HUES48 (cell line): ENCODE measurements around the gene PMPCA.
"Not testable (repeated sequence)": the region's sequence is repeated elsewhere in the genome, so short reads cannot be mapped to it uniquely, and the experiment has no call there.

ENCODE experiments used
- H3K27ac ChIP-seq: one replicate; pipeline ENCODE4 v1.7.0; 2013; ENCODE audit warnings: low read depth, low read length, inconsistent platforms
- H3K27me3 ChIP-seq: 2 replicates; pipeline ENCODE4 v1.6.1; 2013; ENCODE audit warnings: mild to moderate bottlenecking, low read length; ENCODE audit not compliant: control insufficient read depth, insufficient read depth
- H3K36me3 ChIP-seq: 2 replicates; pipeline ENCODE4 v1.6.1; 2013; ENCODE audit warnings: low read length; ENCODE audit not compliant: control insufficient read depth, insufficient read depth
- H3K4me1 ChIP-seq: 2 replicates; pipeline ENCODE4 v1.6.1; 2013; ENCODE audit warnings: mild to moderate bottlenecking, low read length; ENCODE audit not compliant: control insufficient read depth, insufficient read depth
- H3K4me3 ChIP-seq: 2 replicates; pipeline ENCODE4 v1.5.1; 2013; ENCODE audit warnings: mild to moderate bottlenecking, low read depth, low read length
- H3K9ac ChIP-seq: 2 replicates; pipeline ENCODE4 v1.6.1; 2013; ENCODE audit warnings: mild to moderate bottlenecking, low read depth, low read length, moderate library complexity
- H3K9me3 ChIP-seq: 2 replicates; pipeline ENCODE4 v1.6.1; 2013; ENCODE audit warnings: low read length; ENCODE audit not compliant: control insufficient read depth, insufficient read depth

The PMPCA gene

DNA sequence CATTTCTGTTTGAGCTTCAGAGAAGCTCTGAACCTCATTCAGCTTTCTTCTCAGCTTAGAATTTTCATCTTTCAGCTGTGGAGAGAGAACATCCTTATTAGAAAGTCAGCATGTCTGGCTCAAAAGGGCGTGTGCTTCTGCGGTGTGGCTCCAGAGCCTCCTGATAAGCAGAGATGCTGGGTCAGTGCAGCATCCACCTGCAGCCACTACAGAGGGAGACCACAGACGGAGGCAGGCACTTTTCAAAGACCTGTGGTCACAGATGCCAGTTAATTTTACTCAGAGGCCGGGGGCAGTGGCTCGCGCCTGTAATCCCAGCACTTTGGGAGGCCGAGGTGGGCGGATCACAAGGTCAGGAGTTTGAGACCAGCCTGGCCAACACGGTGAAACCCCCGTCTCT, 4.6 kb upstream of the PMPCA start:
- H3K4me1 ChIP-seq, H3K27me3 ChIP-seq, H3K27ac ChIP-seq, H3K9me3 ChIP-seq, H3K9ac ChIP-seq, H3K4me3 ChIP-seq: not testable (repeated sequence)
- H3K36me3 ChIP-seq: peaks cover 64% of the 10 kb centered on the region

DNA sequence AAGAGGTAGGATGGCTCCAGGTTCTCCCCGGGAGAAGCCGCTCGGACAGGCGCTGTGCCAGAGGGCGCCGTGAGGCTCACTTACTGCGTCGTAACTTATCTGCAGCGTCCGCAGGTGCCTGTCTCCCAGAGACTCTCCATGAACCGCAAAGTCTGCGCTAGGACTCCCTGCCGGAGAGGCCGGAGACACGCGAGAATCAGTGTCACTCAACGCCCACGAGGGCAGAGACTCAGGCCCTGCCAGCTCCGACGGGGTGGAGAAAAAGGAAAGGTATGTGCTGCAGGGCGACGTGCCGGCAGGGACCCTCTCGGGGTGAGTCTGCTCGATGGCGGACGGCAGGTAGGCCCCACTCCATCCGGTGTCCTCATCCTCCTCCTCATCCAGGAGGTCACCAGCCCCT, 3.4 kb upstream of the PMPCA start:
- not testable (repeated sequence) for H3K27me3 ChIP-seq, H3K9me3 ChIP-seq, H3K4me3 ChIP-seq, H3K4me1 ChIP-seq, H3K9ac ChIP-seq, H3K27ac ChIP-seq
- H3K36me3 ChIP-seq: peaks cover 61% of the 10 kb centered on the region

DNA sequence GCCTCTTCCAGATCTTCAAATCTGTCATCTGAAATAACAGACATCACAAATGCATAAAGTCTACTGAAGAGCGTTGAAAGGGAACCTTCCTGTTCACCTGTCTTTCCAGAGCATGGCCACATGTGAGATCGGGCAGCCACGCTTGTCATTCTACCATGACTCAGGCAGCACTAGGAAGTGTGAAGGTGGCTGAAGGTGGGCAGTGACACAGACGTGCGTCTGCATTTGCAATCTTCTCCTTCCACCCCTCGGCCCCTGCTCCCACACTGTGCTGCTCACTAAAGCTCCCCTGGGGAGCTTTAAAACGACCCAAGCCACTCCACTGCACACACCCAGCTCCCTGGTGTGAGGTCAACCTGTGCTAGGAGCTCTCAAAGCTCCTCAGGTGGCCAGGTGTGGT, 2.5 kb upstream of the PMPCA start:
- Histone ChIP-seq H3K4me3 (no peak overlapping the region), H3K4me1 (peaks cover 8% of the 10 kb centered on the region), H3K36me3 (peaks cover 63% of the 10 kb centered on the region)

DNA sequence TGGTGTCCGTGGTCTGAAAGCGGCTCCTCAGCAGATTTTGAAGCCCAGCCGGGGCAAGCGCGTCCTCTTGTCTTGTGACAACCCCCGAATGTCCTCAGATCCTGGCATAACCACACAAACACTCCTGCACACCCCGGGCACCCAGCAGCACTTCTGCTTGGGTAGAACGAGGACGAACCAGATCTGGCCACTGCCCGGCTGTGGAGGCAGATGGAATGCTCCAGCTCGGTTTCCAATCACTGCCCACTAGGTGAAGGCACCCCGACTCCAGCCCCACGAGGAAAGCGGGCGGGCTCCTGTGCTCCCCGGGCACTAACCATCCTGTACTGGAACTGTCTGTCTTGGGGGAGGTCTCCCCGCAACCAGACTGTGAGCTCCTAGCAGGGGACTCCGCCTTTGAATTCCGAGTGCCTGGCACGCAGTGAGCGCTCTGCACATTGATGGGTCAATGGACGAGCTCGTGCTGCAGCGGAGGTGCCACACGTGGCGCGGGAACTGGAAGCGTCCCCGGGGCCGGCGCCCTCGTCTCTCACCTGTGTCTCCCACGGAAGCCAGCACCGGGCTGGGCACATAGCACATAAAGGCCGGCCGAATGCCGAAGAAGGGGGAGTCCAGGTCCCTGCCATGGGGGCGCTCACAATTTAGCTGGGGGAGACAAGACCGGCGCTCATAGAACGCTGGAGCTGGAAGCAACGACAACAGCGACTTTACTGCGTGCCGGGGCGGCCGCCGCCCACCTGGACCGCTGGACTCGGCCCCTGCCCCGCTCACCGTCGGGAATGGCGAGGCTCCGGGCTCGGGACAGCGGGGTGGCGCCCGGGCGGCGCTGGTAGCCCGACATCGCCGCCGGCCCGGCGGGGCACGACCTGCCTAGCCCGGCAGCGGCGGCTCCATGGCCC, 652 bp upstream of the PMPCA start:
- peak overlapping the region; percentile 96 for H3K4me3 ChIP-seq
- H3K9me3 ChIP-seq: no peaks in the 10 kb centered on the region
- H3K4me1 ChIP-seq: peaks cover 8% of the 10 kb centered on the region
- H3K27me3 ChIP-seq: no peaks in the 10 kb centered on the region
- peak overlapping the region; percentile 60 for H3K27ac ChIP-seq
- H3K9ac ChIP-seq: peak overlapping the region; percentile 83
- peaks cover 66% of the 10 kb centered on the region for H3K36me3 ChIP-seq

More for the DNA sequence above, 2.5 kb upstream of the PMPCA start:
- Histone ChIP-seq H3K27me3 (no peaks in the 10 kb centered on the region), H3K27ac (no peak overlapping the region), H3K9me3 (no peaks in the 10 kb centered on the region), H3K9ac (no peak overlapping the region)

DNA sequence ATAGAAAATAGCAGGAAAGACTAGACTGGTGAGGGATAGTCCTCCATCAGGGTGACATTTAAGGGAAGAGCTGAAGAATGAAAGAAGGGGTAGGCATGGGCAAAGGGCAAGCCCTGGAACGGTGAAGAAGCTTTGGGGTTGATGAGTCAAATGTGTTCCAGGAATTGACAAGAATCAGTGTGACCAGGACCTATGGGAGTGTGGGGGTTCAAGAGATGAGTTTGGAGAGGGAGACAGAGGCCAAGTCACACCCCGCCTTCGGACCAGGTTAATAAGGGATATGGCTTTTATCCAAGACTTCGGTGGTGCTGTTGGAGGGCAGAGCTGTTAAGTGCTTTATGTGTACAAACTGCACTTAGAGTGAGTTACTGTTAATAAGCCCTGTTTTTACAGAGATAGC, 920 bp downstream of the PMPCA start:
- no peaks in the 10 kb centered on the region for H3K9me3 ChIP-seq
- H3K9ac ChIP-seq: peak overlapping the region; percentile 89; the same call in 1 of the 2 replicates
- no peaks in the 10 kb centered on the region for H3K27me3 ChIP-seq
- H3K4me3 ChIP-seq: peak overlapping the region; percentile 96
- peaks cover 8% of the 10 kb centered on the region for H3K4me1 ChIP-seq
- no peak overlapping the region for H3K27ac ChIP-seq
- peaks cover 66% of the 10 kb centered on the region for H3K36me3 ChIP-seq

- H3K36me3 ChIP-seq: peaks cover 67% of the 10 kb centered on the region
- peaks cover 8% of the 10 kb centered on the region for H3K4me1 ChIP-seq
- no peak overlapping the region for H3K9ac ChIP-seq
- no peaks in the 10 kb centered on the region for H3K27me3 ChIP-seq
- H3K27ac ChIP-seq: no peak overlapping the region
- no peak overlapping the region for H3K4me3 ChIP-seq
- H3K9me3 ChIP-seq: no peaks in the 10 kb centered on the region
Observed at GRCh38 chr9:136412962-136413361, 2.5 kb downstream of the PMPCA start.

DNA sequence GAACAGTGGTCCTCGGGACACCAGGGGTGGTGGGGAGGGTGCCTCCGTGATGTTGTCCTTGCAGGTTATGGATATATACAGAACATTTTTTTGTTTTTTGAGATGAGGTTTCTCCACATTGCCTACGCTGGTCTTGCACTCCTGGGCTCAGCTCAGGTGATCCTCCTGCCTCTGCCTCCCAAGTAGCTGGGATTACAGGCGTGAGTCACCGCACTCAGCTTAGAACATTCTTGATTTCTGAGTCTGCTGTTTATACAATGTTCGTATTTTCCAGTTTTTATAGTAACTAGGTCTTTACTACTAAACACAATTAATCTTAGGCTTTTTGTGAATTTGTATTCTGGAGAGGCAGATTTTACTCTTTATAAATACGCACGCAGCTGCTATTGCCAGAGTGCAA, 6.0 kb downstream of the PMPCA start:
- peaks cover 93% of the 10 kb centered on the region for H3K36me3 ChIP-seq
- no peak overlapping the region for H3K27ac ChIP-seq
- no peak overlapping the region for H3K4me3 ChIP-seq
- no peaks in the 10 kb centered on the region for H3K9me3 ChIP-seq
- no peaks in the 10 kb centered on the region for H3K27me3 ChIP-seq
- no peak overlapping the region for H3K9ac ChIP-seq
- H3K4me1 ChIP-seq: peaks cover 2% of the 10 kb centered on the region; the same call in 1 of the 2 replicates

DNA sequence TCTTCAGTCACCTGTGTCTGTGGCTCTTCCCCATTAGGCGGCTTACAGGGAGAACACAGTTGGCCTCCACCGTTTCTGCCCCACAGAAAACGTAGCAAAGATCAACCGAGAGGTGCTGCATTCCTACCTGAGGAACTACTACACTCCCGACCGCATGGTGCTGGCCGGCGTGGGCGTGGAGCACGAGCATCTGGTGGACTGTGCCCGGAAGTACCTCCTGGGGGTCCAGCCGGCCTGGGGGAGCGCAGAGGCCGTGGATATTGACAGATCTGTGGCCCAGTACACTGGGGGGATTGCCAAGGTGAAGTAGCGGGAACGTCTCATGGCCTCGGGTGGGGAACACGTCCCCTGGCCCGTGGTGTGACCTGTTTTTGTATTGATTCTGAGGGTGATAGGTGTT, 6.5 kb downstream of the PMPCA start:
- Histone ChIP-seq H3K36me3 (peaks cover 95% of the 10 kb centered on the region), H3K4me3 (no peak overlapping the region), H3K27me3 (no peaks in the 10 kb centered on the region), H3K4me1 (no peaks in the 10 kb centered on the region), H3K27ac (no peak overlapping the region), H3K9me3 (no peaks in the 10 kb centered on the region), H3K9ac (no peak overlapping the region)

DNA sequence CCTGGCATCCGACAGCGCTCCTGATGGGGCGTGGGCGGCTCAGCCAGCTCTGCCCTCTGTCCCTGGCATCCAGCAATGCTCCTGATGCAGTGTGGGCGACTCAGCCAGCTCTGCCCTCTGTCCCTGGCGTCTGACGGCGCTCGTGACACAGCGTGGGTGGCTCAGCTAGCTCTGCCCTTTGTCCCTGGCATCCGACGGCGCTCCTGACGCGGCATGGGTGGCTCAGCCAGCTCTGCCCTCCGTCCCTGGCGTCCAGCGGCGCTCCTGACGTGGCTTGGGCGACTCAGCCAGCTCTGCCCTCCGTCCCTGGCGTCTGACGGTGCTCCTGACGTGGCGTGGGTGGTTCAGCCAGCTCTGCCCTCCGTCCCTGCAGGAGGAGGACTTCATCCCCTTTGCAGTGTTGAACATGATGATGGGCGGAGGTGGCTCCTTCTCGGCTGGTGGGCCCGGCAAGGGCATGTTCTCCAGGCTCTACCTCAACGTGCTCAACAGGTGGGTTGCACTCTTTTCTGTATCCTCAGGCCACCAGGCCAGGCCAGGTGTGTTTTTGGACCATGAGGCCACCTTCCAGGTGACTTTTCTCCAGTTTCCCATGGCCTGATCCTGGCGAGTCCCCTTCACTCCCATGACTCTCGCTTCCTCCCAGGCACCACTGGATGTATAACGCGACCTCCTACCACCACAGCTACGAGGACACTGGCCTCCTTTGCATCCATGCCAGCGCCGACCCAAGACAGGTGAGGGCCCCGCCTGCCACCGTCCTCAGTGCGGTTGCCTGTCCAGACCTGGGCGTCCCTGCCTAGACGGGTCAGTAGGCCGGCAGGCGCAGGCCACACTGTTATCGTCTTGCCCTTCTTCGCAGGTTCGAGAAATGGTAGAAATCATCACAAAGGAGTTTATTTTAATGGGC, 8.0 kb downstream of the PMPCA start:
- no peak overlapping the region for H3K27ac ChIP-seq
- H3K27me3 ChIP-seq: no peaks in the 10 kb centered on the region
- no peaks in the 10 kb centered on the region for H3K4me1 ChIP-seq
- H3K9me3 ChIP-seq: no peaks in the 10 kb centered on the region
- H3K9ac ChIP-seq: no peak overlapping the region
- no peak overlapping the region for H3K4me3 ChIP-seq
- H3K36me3 ChIP-seq: peaks cover 95% of the 10 kb centered on the region

GRCh38 chr9:136419092-136419420, 8.6 kb downstream of the PMPCA start:
- peaks cover 93% of the 10 kb centered on the region for H3K36me3 ChIP-seq

DNA sequence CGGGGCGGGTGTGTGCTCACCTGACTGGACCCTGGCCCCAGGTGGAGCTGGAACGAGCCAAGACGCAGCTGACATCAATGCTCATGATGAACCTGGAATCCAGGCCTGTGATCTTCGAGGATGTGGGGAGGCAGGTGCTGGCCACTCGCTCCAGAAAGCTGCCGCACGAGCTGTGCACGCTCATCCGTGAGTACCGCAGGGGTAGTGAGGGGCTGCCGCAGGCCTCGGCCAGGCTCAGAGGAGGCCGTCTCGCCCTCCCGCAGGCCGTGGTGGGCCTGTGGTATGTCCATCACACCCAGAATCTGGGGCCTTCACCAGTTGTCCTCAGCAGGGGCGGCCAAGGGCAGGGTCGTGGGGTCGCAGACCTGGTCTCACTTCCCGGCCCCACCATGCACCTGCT, 11.3 kb downstream of the PMPCA start:
- Histone ChIP-seq H3K9me3 (no peaks in the 10 kb centered on the region), H3K27ac (no peak overlapping the region), H3K4me1 (no peaks in the 10 kb centered on the region), H3K36me3 (peaks cover 76% of the 10 kb centered on the region), H3K27me3 (no peaks in the 10 kb centered on the region), H3K9ac (no peak overlapping the region), H3K4me3 (no peak overlapping the region)

More at GRCh38 chr9:136419092-136419420, 8.6 kb downstream of the PMPCA start:
- H3K4me3 ChIP-seq: no peak overlapping the region
- H3K9me3 ChIP-seq: no peaks in the 10 kb centered on the region
- no peaks in the 10 kb centered on the region for H3K27me3 ChIP-seq
- no peaks in the 10 kb centered on the region for H3K4me1 ChIP-seq
- no peak overlapping the region for H3K27ac ChIP-seq
- no peak overlapping the region for H3K9ac ChIP-seq
